ENCODE results near the gene IGFBP7.

The IGFBP7 gene

GRCh38 chr4:57131849-57132742 is 21.9 kb upstream of the IGFBP7 start:
- no peak overlapping the region for H3K4me3 ChIP-seq (replicated peaks in 1 of 2; ENCODE audit: low read depth in 2 of 2, low read length in 2 of 2)
- peak; percentile 15 to 25 for DNase-seq (ENCODE audit: low read depth in 2 of 2)
- TF ChIP-seq CTCF (IDR thresholded peaks at IDR 0.05; ENCODE audit: low read depth, low read length) = no peak

- DNase-seq (ENCODE audit: low read depth in 2 of 2) = no peak
- TF ChIP-seq CTCF (IDR thresholded peaks at IDR 0.05; ENCODE audit: low read depth, low read length) = no peak
Observed at GRCh38 chr4:57129477-57129876, 19.3 kb upstream of the IGFBP7 start.

GRCh38 chr4:57127361-57127760 is 17.2 kb upstream of the IGFBP7 start:
- no peak for TF ChIP-seq CTCF (IDR thresholded peaks at IDR 0.05; ENCODE audit: low read depth, low read length)
- H3K4me3 ChIP-seq (replicated peaks in 1 of 2; ENCODE audit: low read depth in 2 of 2, low read length in 2 of 2) = no peak overlapping the region
- DNase-seq (ENCODE audit: low read depth in 2 of 2) = no peak

More at GRCh38 chr4:57129477-57129876, 19.3 kb upstream of the IGFBP7 start:
- H3K4me3 ChIP-seq (replicated peaks in 1 of 2; ENCODE audit: low read depth in 2 of 2, low read length in 2 of 2) = no peak overlapping the region

GRCh38 chr4:57125996-57126395 is 15.8 kb upstream of the IGFBP7 start:
- DNase-seq (ENCODE audit: low read depth in 2 of 2) = no peak
- H3K4me3 ChIP-seq (replicated peaks in 1 of 2; ENCODE audit: low read depth in 2 of 2, low read length in 2 of 2) = no peak overlapping the region
- TF ChIP-seq CTCF (IDR thresholded peaks at IDR 0.05; ENCODE audit: low read depth, low read length) = no peak

GRCh38 chr4:57124145-57124544 is 14.0 kb upstream of the IGFBP7 start:
- no peak for TF ChIP-seq CTCF (IDR thresholded peaks at IDR 0.05; ENCODE audit: low read depth, low read length)
- DNase-seq (ENCODE audit: low read depth in 2 of 2) = peak in 1 of 2 donors; percentile 69
- no peak overlapping the region for H3K4me3 ChIP-seq (replicated peaks in 1 of 2; ENCODE audit: low read depth in 2 of 2, low read length in 2 of 2)

- no peak for DNase-seq (ENCODE audit: low read depth in 2 of 2)
- TF ChIP-seq CTCF (IDR thresholded peaks at IDR 0.05; ENCODE audit: low read depth, low read length) = no peak
- H3K4me3 ChIP-seq (replicated peaks in 1 of 2; ENCODE audit: low read depth in 2 of 2, low read length in 2 of 2) = no peak overlapping the region
Observed at GRCh38 chr4:57122959-57123358, 12.8 kb upstream of the IGFBP7 start.
